MM.1S (cell line): ENCODE measurements around the gene ARHGAP1.

Source experiments
- DNase-seq: peaks from one replicate; pipeline ENCODE4 v3.0.0-alpha.2; 2015
- H2AFZ ChIP-seq: fragments of 300-600 bp; sonication (generic); 2 replicates; pipeline ENCODE4 v1.6.0; 2016; ENCODE audit warnings: antibody characterized with exemption, low read length
- H3F3A ChIP-seq: fragments of 300-600 bp; sonication (generic); 2 replicates; pipeline ENCODE4 v1.6.1; 2016; ENCODE audit warnings: mild to moderate bottlenecking, antibody characterized with exemption, low read length, moderate library complexity, mixed read lengths; ENCODE audit not compliant: insufficient read depth
- H3K27ac ChIP-seq: fragments of 300-600 bp; sonication (generic); 2 replicates; pipeline ENCODE4 v1.5.1; 2016; ENCODE audit warnings: mild to moderate bottlenecking, low read length
- H3K27me3 ChIP-seq: fragments of 300-600 bp; sonication (generic); replicated peaks from 2 replicates; pipeline ENCODE4 v1.6.0; 2016; ENCODE audit warnings: low read length; ENCODE audit not compliant: insufficient read depth
- H3K36me3 ChIP-seq: fragments of 300-600 bp; sonication (generic); replicated peaks from 2 replicates; pipeline ENCODE4 v1.6.1; 2016; ENCODE audit warnings: mild to moderate bottlenecking, low read length, mixed read lengths; ENCODE audit not compliant: insufficient read depth
- H3K4me1 ChIP-seq: fragments of 300-600 bp; sonication (generic); 2 replicates; pipeline ENCODE4 v1.6.1; 2016; ENCODE audit warnings: low read length, mixed read lengths
- H3K4me2 ChIP-seq: fragments of 300-600 bp; sonication (generic); 2 replicates; pipeline ENCODE4 v1.6.0; 2016; ENCODE audit warnings: low read depth, low read length
- H3K4me3 ChIP-seq: fragments of 300-600 bp; sonication (generic); 2 replicates; pipeline ENCODE4 v1.5.1; 2016; ENCODE audit warnings: low read length, mixed read lengths
- H3K79me2 ChIP-seq: fragments of 300-600 bp; sonication (generic); 2 replicates; pipeline ENCODE4 v1.6.1; 2016; ENCODE audit warnings: mixed run types, low read length, mixed read lengths
- H3K9ac ChIP-seq: fragments of 300-600 bp; sonication (generic); 2 replicates; pipeline ENCODE4 v1.6.1; 2016; ENCODE audit warnings: low read length, mixed read lengths
- H3K9me2 ChIP-seq: fragments of 300-600 bp; sonication (generic); replicated peaks from 2 replicates; pipeline ENCODE4 v1.6.1; 2016; ENCODE audit warnings: mild to moderate bottlenecking, low read length, mixed read lengths; ENCODE audit not compliant: insufficient read depth
- H3K9me3 ChIP-seq: fragments of 300-600 bp; sonication (generic); replicated peaks from 2 replicates; pipeline ENCODE4 v1.6.1; 2016; ENCODE audit warnings: mild to moderate bottlenecking, low read length, mixed read lengths; ENCODE audit not compliant: insufficient read depth
- H4K20me1 ChIP-seq: fragments of 300-600 bp; sonication (generic); 2 replicates; pipeline ENCODE4 v1.6.1; 2016; ENCODE audit warnings: mild to moderate bottlenecking, low read length, moderate library complexity, mixed read lengths; ENCODE audit not compliant: insufficient read depth
- CTCF ChIP-seq: fragments of 300-600 bp; sonication (generic); IDR thresholded peaks from 2 replicates; pipeline ENCODE4 v1.5.1; 2016; ENCODE audit warnings: antibody characterized with exemption, low read length, mixed read lengths
- EZH2 ChIP-seq: fragments of 300-600 bp; sonication (generic); optimal IDR thresholded peaks from 2 replicates; pipeline ENCODE3; 2017; ENCODE audit warnings: low read depth, mild to moderate bottlenecking, antibody characterized with exemption, low read length, mixed read lengths
- EZH2phosphoT487 ChIP-seq: fragments of 300-600 bp; sonication (generic); IDR thresholded peaks from 2 replicates; pipeline ENCODE4 v1.6.1; 2018; ENCODE audit warnings: antibody characterized with exemption, low read length

Gene ARHGAP1

DNA sequence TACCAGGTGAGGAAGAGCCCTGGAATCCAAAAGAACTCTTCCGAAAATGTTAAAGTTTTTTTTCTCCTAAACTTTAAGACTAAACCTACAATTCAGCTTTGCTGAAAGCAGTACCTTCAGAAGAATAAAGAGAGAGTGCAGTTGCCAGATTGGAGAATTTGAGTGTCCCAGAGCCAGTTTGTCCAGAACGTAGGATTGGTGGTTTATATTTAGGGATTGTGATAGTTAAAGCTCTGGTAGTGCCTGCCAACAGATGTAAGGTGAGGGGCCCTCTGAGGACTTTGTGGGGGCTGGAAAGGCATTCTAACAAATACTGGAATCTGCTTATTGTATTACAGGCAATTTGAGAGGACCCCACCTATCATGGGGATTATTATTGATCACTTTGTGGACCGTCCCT, 43.2 kb downstream of the ARHGAP1 start:
- Histone ChIP-seq H3K9me2 (no peaks in the 10 kb centered on the region), H3K9me3 (no peaks in the 10 kb centered on the region), H3K9ac (no peak overlapping the region), H3K4me3 (no peak overlapping the region), H3K4me2 (no peak overlapping the region), H3K36me3 (0 out of 2 replicates have a peak, but pooled peaks cover 8% of the 10 kb centered on the region), H3K27ac (no peak overlapping the region), H2AFZ (no peak overlapping the region), H3K27me3 (no peaks in the 10 kb centered on the region), H3F3A (no peaks in the 10 kb centered on the region), H4K20me1 (no peaks in the 10 kb centered on the region), H3K4me1 (no peaks in the 10 kb centered on the region), H3K79me2 (no peaks in the 10 kb centered on the region)
- TF ChIP-seq EZH2phosphoT487 (no peak), EZH2 (no peak), CTCF (no peak)
- DNase-seq: no peak

- no peak overlapping the region for H3K27ac ChIP-seq
- no peaks in the 10 kb centered on the region for H3K9me3 ChIP-seq
- H3K4me2 ChIP-seq: no peak overlapping the region
- 0 out of 2 replicates have a peak, but pooled peaks cover 4% of the 10 kb centered on the region for H3K36me3 ChIP-seq
- no peak overlapping the region for H2AFZ ChIP-seq
- no peaks in the 10 kb centered on the region for H3F3A ChIP-seq
- H3K9ac ChIP-seq: no peak overlapping the region
- H3K27me3 ChIP-seq: no peaks in the 10 kb centered on the region
- no peak for TF ChIP-seq EZH2phosphoT487
- no peaks in the 10 kb centered on the region for H3K9me2 ChIP-seq
- H3K4me3 ChIP-seq: no peak overlapping the region
- no peak for DNase-seq
- no peaks in the 10 kb centered on the region for H3K4me1 ChIP-seq
- no peaks in the 10 kb centered on the region for H4K20me1 ChIP-seq
- no peaks in the 10 kb centered on the region for H3K79me2 ChIP-seq
These were observed 44.8 kb downstream of the ARHGAP1 start for GRCh38 chr11:46655631-46656030.

- H3K9ac ChIP-seq: no peak overlapping the region
- H2AFZ ChIP-seq: no peak overlapping the region
- H3K27me3 ChIP-seq: no peaks in the 10 kb centered on the region
- H3F3A ChIP-seq: no peaks in the 10 kb centered on the region
- TF ChIP-seq EZH2: no peak
- TF ChIP-seq CTCF: no peak
- no peak for TF ChIP-seq EZH2phosphoT487
- no peaks in the 10 kb centered on the region for H3K79me2 ChIP-seq
- no peaks in the 10 kb centered on the region for H4K20me1 ChIP-seq
- H3K9me2 ChIP-seq: no peaks in the 10 kb centered on the region
- no peaks in the 10 kb centered on the region for H3K9me3 ChIP-seq
- H3K4me3 ChIP-seq: no peak overlapping the region
- no peaks in the 10 kb centered on the region for H3K4me1 ChIP-seq
- H3K4me2 ChIP-seq: no peak overlapping the region
- no peak overlapping the region for H3K27ac ChIP-seq
- DNase-seq: no peak
- H3K36me3 ChIP-seq: no peaks in the 10 kb centered on the region
These were observed 51.2 kb downstream of the ARHGAP1 start for GRCh38 chr11:46649180-46649738.

- Histone ChIP-seq H3K27me3 (no peaks in the 10 kb centered on the region), H3K4me2 (no peak overlapping the region), H4K20me1 (no peaks in the 10 kb centered on the region), H3K4me1 (no peaks in the 10 kb centered on the region), H3K4me3 (no peak overlapping the region), H3K9me2 (no peaks in the 10 kb centered on the region), H3K79me2 (no peaks in the 10 kb centered on the region), H2AFZ (no peak overlapping the region), H3K36me3 (no peaks in the 10 kb centered on the region), H3F3A (no peaks in the 10 kb centered on the region), H3K9me3 (no peaks in the 10 kb centered on the region), H3K27ac (no peak overlapping the region), H3K9ac (no peak overlapping the region)
- no peak for DNase-seq
- TF ChIP-seq EZH2phosphoT487 (no peak), EZH2 (no peak)
These were observed 56.4 kb downstream of the ARHGAP1 start for GRCh38 chr11:46643986-46644385.
